ENCODE results near the gene HK1.

DNA sequence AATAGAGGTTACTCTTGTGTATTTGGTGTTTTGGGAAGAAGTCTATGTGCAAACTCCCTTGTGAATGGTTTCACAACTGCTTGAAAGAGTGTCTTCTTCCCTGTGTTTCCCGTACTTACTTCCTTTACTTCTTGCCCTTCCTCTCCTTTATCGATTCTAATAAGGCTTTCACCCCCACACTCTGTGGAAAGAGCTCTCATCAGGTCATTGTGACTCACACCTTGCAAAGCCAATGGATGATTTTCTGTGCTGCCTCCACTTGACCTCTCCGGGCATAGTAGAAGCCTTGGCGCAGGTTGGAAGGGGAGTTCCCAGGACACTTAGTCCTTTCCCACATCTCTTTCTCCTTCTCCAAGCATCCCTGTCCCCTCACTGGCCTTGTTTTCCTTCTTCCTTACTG lies 166.7 kb downstream of the HK1 start:
- TF ChIP-seq, protein P1, sequence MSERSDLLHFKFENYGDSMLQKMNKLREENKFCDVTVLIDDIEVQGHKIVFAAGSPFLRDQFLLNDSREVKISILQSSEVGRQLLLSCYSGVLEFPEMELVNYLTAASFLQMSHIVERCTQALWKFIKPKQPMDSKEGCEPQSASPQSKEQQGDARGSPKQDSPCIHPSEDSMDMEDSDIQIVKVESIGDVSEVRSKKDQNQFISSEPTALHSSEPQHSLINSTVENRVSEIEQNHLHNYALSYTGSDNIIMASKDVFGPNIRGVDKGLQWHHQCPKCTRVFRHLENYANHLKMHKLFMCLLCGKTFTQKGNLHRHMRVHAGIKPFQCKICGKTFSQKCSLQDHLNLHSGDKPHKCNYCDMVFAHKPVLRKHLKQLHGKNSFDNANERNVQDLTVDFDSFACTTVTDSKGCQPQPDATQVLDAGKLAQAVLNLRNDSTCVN (tag by site-specific recombination; optimal IDR thresholded peaks at IDR 0.05) = no peak
- TF ChIP-seq, protein P2, sequence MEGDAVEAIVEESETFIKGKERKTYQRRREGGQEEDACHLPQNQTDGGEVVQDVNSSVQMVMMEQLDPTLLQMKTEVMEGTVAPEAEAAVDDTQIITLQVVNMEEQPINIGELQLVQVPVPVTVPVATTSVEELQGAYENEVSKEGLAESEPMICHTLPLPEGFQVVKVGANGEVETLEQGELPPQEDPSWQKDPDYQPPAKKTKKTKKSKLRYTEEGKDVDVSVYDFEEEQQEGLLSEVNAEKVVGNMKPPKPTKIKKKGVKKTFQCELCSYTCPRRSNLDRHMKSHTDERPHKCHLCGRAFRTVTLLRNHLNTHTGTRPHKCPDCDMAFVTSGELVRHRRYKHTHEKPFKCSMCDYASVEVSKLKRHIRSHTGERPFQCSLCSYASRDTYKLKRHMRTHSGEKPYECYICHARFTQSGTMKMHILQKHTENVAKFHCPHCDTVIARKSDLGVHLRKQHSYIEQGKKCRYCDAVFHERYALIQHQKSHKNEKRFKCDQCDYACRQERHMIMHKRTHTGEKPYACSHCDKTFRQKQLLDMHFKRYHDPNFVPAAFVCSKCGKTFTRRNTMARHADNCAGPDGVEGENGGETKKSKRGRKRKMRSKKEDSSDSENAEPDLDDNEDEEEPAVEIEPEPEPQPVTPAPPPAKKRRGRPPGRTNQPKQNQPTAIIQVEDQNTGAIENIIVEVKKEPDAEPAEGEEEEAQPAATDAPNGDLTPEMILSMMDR (tag by site-specific recombination; IDR thresholded peaks at IDR 0.05) = no peak

Data from HEK293 (cell line).